OCI-LY7 (cell line): Measurements from ENCODE around the gene ZC2HC1C.

Source experiments
- CTCF ChIP-seq: fragments of 200-600 bp; sonication (generic); conservative IDR thresholded peaks from 2 replicates; pipeline ENCODE4 v1.5.1; 2014; ENCODE audit warnings: mild to moderate bottlenecking, antibody characterized with exemption, low read length, moderate library complexity, mixed read lengths
- EZH2phosphoT487 ChIP-seq: fragments of 200-600 bp; sonication (generic); IDR thresholded peaks from 2 replicates; pipeline ENCODE4 v1.6.1; 2018; ENCODE audit warnings: low read depth, borderline replicate concordance, mild to moderate bottlenecking, mixed run types, antibody characterized with exemption, low read length, moderate library complexity, mixed read lengths

GRCh38 chr14:75121552-75121951 is 52.1 kb downstream of the ZC2HC1C start:
- no peak for TF ChIP-seq CTCF
- no peak for TF ChIP-seq EZH2phosphoT487
